Measurements from ENCODE around the gene CLCN2. TPM values are rescaled to one million over a fixed set of nuclear protein-coding genes. Genes with fewer than 3 reads are reported as not detected.

CLCN2 gene
- total and polyA plus RNA-seq, 2 experiments from 2014 or later = 1.2 to 1.3 TPM

DNA sequence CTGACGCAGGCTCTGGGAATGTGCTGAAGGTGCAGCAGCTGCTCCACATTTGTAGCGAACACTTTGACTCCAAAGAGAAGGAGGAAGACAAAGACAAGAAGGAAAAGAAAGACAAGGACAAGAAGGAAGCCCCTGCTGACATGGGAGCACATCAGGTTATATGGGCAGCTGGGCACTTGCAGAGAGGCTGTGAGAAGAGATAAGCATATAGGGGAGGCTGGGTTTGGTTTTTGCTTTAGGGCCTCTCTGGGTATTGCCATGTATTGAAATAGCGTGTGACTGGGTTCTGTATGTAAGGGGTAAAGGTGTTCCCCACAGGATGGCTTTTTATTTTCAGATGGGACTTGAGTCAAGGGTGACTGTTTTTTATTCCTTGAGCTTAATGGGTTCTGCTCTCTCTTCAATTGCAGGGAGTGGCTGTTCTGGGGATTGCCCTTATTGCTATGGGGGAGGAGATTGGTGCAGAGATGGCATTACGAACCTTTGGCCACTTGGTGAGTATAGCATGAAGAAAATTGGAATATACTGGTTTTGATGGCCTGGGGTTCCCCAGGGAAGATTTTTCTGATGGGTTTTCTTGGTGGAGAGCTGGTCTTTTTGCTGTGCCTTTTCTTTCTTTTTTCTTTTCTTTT lies 54.9 kb downstream of the CLCN2 start:
- no peaks in the 10 kb centered on the region for H3K9me3 ChIP-seq (ENCODE audit: low read depth)
- DNase-seq = no peak
- H2AFZ ChIP-seq = no peak overlapping the region
- H4K20me1 ChIP-seq (ENCODE audit: insufficient read depth) = no peaks in the 10 kb centered on the region
- 0 out of 2 replicates have a peak, but pooled peaks cover 4% of the 10 kb centered on the region for H3K4me1 ChIP-seq (ENCODE audit: insufficient read depth)
- H3K4me2 ChIP-seq (ENCODE audit: unreplicated experiment) = no peak overlapping the region
- H3K36me3 ChIP-seq (ENCODE audit: low read depth) = peaks cover 64% of the 10 kb centered on the region
- H3K27ac ChIP-seq = no peak overlapping the region
- H3K9me2 ChIP-seq (ENCODE audit: insufficient read depth) = no peaks in the 10 kb centered on the region
- H3K27me3 ChIP-seq (replicated peaks; ENCODE audit: insufficient read depth) = no peaks in the 10 kb centered on the region
- peaks cover 57% of the 10 kb centered on the region for H3K79me2 ChIP-seq (ENCODE audit: insufficient read depth)
- H3K4me3 ChIP-seq = no peak overlapping the region
- H3F3A ChIP-seq (ENCODE audit: insufficient read depth) = peaks cover 58% of the 10 kb centered on the region
- WGBS, 2 experiments (ENCODE audit: low coverage in 1 of 2, low lambda C conversion rate in 2 of 2, missing lambda C conversion rate in 2 of 2) = 99% methylated on average over 4 of the region's 4 CpGs
- TF ChIP-seq EZH2phosphoT487 (IDR thresholded peaks at IDR 0.05; ENCODE audit: insufficient read depth, low read depth) (no peak), EZH2 (IDR thresholded peaks at IDR 0.05; ENCODE audit: insufficient read depth, poor library complexity, severe bottlenecking) (no peak)
- H3K9ac ChIP-seq = no peak overlapping the region
- in situ Hi-C loops (cut with MboI) = no loop called here

DNA sequence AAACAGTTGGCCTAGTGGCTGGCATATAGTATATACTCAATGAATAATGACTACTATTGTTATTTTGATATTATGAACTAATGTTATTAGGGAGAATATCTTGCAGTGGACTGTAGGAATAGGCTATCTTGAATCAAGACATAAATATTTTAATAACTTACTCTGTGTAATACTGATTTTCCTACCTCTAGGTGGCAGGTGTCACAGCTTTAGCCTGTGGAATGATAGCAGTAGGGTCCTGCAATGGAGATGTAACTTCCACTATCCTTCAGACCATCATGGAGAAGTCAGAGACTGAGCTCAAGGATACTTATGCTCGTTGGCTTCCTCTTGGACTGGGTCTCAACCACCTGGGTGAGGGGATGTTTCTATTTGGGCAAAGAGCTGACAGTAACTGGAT lies 55.8 kb downstream of the CLCN2 start:
- DNase-seq = peak; percentile 43
- Histone ChIP-seq H4K20me1 (ENCODE audit: insufficient read depth) (no peaks in the 10 kb centered on the region), H3K4me2 (ENCODE audit: unreplicated experiment) (no peak overlapping the region), H3K9me2 (ENCODE audit: insufficient read depth) (no peaks in the 10 kb centered on the region), H3K27ac (no peak overlapping the region), H2AFZ (no peak overlapping the region), H3K4me1 (ENCODE audit: insufficient read depth) (peaks cover 13% of the 10 kb centered on the region), H3K36me3 (ENCODE audit: low read depth) (peaks cover 73% of the 10 kb centered on the region), H3K27me3 (replicated peaks; ENCODE audit: insufficient read depth) (no peaks in the 10 kb centered on the region), H3K79me2 (ENCODE audit: insufficient read depth) (peaks cover 66% of the 10 kb centered on the region), H3K4me3 (no peak overlapping the region), H3K9ac (no peak overlapping the region), H3K9me3 (ENCODE audit: low read depth) (no peaks in the 10 kb centered on the region), H3F3A (ENCODE audit: insufficient read depth) (peaks cover 58% of the 10 kb centered on the region)
- in situ Hi-C loops (cut with MboI) = no loop called here
- no peak for TF ChIP-seq EZH2phosphoT487 (IDR thresholded peaks at IDR 0.05; ENCODE audit: insufficient read depth, low read depth)
- WGBS, 2 experiments (ENCODE audit: low coverage in 1 of 2, low lambda C conversion rate in 2 of 2, missing lambda C conversion rate in 2 of 2) = 50 to 74% methylated on average over 1 of the region's 1 CpG

DNA sequence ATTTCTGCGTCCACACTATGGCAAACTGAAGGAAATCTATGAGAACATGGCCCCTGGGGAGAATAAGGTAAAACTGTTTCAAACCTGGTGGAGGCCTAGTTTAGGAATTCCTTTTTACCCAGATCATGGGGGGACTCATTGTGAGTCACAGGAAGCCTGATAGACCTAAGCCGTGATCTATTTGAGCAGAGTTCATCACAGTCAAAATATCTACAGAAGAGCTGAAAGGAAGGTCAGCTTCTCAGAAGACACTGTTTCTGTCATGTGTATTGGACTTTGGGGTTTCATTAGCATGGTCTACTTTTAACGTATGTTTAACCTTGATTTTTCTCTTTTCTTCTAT lies 61.1 kb downstream of the CLCN2 start:
- peaks cover 63% of the 10 kb centered on the region for H3K79me2 ChIP-seq (ENCODE audit: insufficient read depth)
- 2 to 12% methylated on average over 3 of the region's 3 CpGs for WGBS, 2 experiments (ENCODE audit: low coverage in 1 of 2, low lambda C conversion rate in 2 of 2, missing lambda C conversion rate in 2 of 2)
- in situ Hi-C loops (cut with MboI) = no loop called here
- H3K27me3 ChIP-seq (replicated peaks; ENCODE audit: insufficient read depth) = no peaks in the 10 kb centered on the region
- peak overlapping the region; percentile 80 for H3K27ac ChIP-seq
- DNase-seq = peak; percentile 78
- no peak overlapping the region for H2AFZ ChIP-seq
- peaks cover 19% of the 10 kb centered on the region for H3K4me1 ChIP-seq (ENCODE audit: insufficient read depth)
- peak overlapping the region; percentile 91 for H3K9ac ChIP-seq
- H3K9me3 ChIP-seq (ENCODE audit: low read depth) = no peaks in the 10 kb centered on the region
- TF ChIP-seq EZH2 (IDR thresholded peaks at IDR 0.05; ENCODE audit: insufficient read depth, poor library complexity, severe bottlenecking) (no peak), EZH2phosphoT487 (IDR thresholded peaks at IDR 0.05; ENCODE audit: insufficient read depth, low read depth) (no peak)
- H3K9me2 ChIP-seq (ENCODE audit: insufficient read depth) = no peaks in the 10 kb centered on the region
- H3K36me3 ChIP-seq (ENCODE audit: low read depth) = peaks cover 48% of the 10 kb centered on the region
- no peaks in the 10 kb centered on the region for H4K20me1 ChIP-seq (ENCODE audit: insufficient read depth)
- H3K4me2 ChIP-seq (ENCODE audit: unreplicated experiment) = peak overlapping the region; percentile 91
- H3F3A ChIP-seq (ENCODE audit: insufficient read depth) = peaks cover 35% of the 10 kb centered on the region
- H3K4me3 ChIP-seq = peak overlapping the region; percentile 97

DNA sequence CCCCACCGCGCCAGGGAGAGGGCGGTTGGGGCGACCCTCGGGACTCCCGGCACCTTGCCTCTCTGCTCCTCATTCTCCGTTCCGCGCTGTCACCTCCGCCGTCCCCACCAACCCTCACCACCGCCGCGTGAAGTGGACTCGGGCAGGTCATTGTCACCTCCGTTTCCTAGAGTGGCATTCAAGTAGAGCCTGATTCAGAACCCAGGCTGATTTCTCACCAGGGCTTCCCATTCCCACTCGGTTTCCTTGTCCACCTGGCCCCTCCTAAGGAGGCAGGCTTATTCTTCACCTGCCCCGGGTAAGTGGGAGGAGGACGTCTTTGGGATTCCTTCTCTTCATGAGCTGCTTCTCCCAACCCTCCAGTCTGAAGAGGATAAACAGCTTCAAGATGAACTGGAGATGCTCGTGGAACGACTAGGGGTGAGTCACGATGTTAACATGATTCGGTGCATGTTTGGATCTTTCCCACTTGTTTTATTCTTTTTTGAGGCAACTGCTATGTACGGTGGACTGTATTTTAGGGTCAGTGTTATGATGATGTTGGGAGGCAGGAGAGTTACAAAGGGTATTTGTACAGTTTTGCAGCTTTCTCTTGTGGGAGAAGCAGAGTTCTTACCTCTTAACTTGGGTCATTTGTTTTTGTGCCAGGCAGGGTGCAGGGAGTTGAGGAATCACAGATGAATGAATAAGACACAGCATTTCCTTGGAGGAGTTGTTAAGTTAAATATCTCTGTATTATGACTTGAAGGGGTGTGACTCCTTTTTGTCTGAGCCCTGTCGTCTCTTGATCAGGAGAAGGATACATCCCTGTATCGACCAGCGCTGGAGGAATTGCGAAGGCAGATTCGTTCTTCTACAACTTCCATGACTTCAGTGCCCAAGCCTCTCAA lies 61.7 kb downstream of the CLCN2 start:
- Histone ChIP-seq H3K4me3 (peak overlapping the region; percentile 97), H3K79me2 (ENCODE audit: insufficient read depth) (peaks cover 57% of the 10 kb centered on the region), H3K36me3 (ENCODE audit: low read depth) (peaks cover 44% of the 10 kb centered on the region), H3K4me2 (ENCODE audit: unreplicated experiment) (peak overlapping the region; percentile 91), H3K4me1 (ENCODE audit: insufficient read depth) (peaks cover 19% of the 10 kb centered on the region), H3K27ac (peak overlapping the region; percentile 80), H3F3A (ENCODE audit: insufficient read depth) (peaks cover 32% of the 10 kb centered on the region), H3K9ac (peak overlapping the region; percentile 91), H3K27me3 (replicated peaks; ENCODE audit: insufficient read depth) (no peaks in the 10 kb centered on the region), H3K9me2 (ENCODE audit: insufficient read depth) (no peaks in the 10 kb centered on the region), H2AFZ (peak overlapping the region; percentile 44), H3K9me3 (ENCODE audit: low read depth) (no peaks in the 10 kb centered on the region), H4K20me1 (ENCODE audit: insufficient read depth) (no peaks in the 10 kb centered on the region)
- DNase-seq = peak; percentile 86
- WGBS, 2 experiments (ENCODE audit: low coverage in 1 of 2, low lambda C conversion rate in 2 of 2, missing lambda C conversion rate in 2 of 2) = 5 to 6% methylated on average over 26 to 27 of the region's 29 CpGs
- in situ Hi-C loops (cut with MboI) = no loop called here
- TF ChIP-seq EZH2 (IDR thresholded peaks at IDR 0.05; ENCODE audit: insufficient read depth, poor library complexity, severe bottlenecking) = no peak
- TF ChIP-seq EZH2phosphoT487 (IDR thresholded peaks at IDR 0.05; ENCODE audit: insufficient read depth, low read depth) = no peak

All from GM23248 (cell line).